Astrocyte (in vitro differentiated cells and primary cell): Measurements from ENCODE around the gene LY86. TPM values are rescaled to one million over a fixed set of nuclear protein-coding genes. Genes with fewer than 3 reads are reported as not detected.

ENCODE experiments used
- DNase-seq: peaks from one replicate; pipeline ENCODE4 v3.0.0-alpha.2; 2010; ENCODE audit warnings: low read depth
- FAIRE-seq: peaks from 2 replicates; lab custom pipeline; 2011; peaks lifted over from hg19 to GRCh38; lab: Jason Lieb, UNC
- H2AFZ ChIP-seq: 2 replicates; pipeline ENCODE4 v1.6.0; 2012; ENCODE audit warnings: low read depth, low read length, inconsistent platforms
- H3K27ac ChIP-seq: 2 replicates; pipeline ENCODE4 v1.5.1; 2011; ENCODE audit warnings: low read depth, low read length, inconsistent platforms
- H3K27me3 ChIP-seq: 2 replicates; pipeline ENCODE4 v1.6.0; 2011; ENCODE audit warnings: low read length, inconsistent platforms; ENCODE audit not compliant: insufficient read depth
- H3K36me3 ChIP-seq: 2 replicates; pipeline ENCODE4 v1.5.1; 2011; ENCODE audit warnings: low read length, inconsistent platforms; ENCODE audit not compliant: insufficient read depth
- H3K4me1 ChIP-seq: 2 replicates; pipeline ENCODE4 v1.5.1; 2011; ENCODE audit warnings: low read length, inconsistent platforms; ENCODE audit not compliant: insufficient read depth
- H3K4me2 ChIP-seq: 2 replicates; pipeline ENCODE4 v1.6.0; 2012; ENCODE audit warnings: low read length, inconsistent platforms
- H3K4me3 ChIP-seq: 2 replicates; pipeline ENCODE4 v1.5.1; 2011; ENCODE audit warnings: low read depth, mild to moderate bottlenecking, low read length, inconsistent platforms; ENCODE audit not compliant: insufficient read depth
- H3K79me2 ChIP-seq: 2 replicates; pipeline ENCODE4 v1.6.0; 2012; ENCODE audit warnings: mild to moderate bottlenecking, low read length, inconsistent platforms; ENCODE audit not compliant: insufficient read depth
- H3K9ac ChIP-seq: 2 replicates; pipeline ENCODE4 v1.6.0; 2012; ENCODE audit warnings: mild to moderate bottlenecking, low read length, inconsistent platforms
- H3K9me3 ChIP-seq: 2 replicates; pipeline ENCODE4 v1.5.1; 2012; ENCODE audit warnings: low read depth, mild to moderate bottlenecking, low read length, inconsistent platforms; ENCODE audit not compliant: insufficient read depth
- H4K20me1 ChIP-seq: 2 replicates; pipeline ENCODE4 v1.6.0; 2012; ENCODE audit warnings: low read length, inconsistent platforms; ENCODE audit not compliant: insufficient read depth
- H3K27ac Mint-ChIP-seq: one replicate; pipeline ENCODE4 v1.8.0; 2021; ENCODE audit warnings: mild to moderate bottlenecking, mixed read lengths; ENCODE audit not compliant: unreplicated experiment
- H3K27me3 Mint-ChIP-seq: one replicate; pipeline ENCODE4 v1.8.0; 2021; ENCODE audit warnings: low read depth, mixed read lengths; ENCODE audit not compliant: unreplicated experiment
- H3K36me3 Mint-ChIP-seq: one replicate; pipeline ENCODE4 v1.8.0; 2021; ENCODE audit warnings: low read depth, mixed read lengths; ENCODE audit not compliant: unreplicated experiment
- H3K4me1 Mint-ChIP-seq: one replicate; pipeline ENCODE4 v1.8.0; 2021; ENCODE audit warnings: low read depth, mixed read lengths; ENCODE audit not compliant: unreplicated experiment
- H3K4me3 Mint-ChIP-seq: one replicate; pipeline ENCODE4 v1.8.0; 2021; ENCODE audit warnings: mild to moderate bottlenecking, moderate library complexity, mixed read lengths; ENCODE audit not compliant: unreplicated experiment
- H3K9me3 Mint-ChIP-seq: one replicate; pipeline ENCODE4 v1.8.0; 2021; ENCODE audit warnings: mild to moderate bottlenecking, mixed read lengths; ENCODE audit not compliant: unreplicated experiment
- EZH2 ChIP-seq: IDR thresholded peaks from 2 replicates; pipeline ENCODE4 v1.6.1; 2012; ENCODE audit warnings: mild to moderate bottlenecking, low read length, inconsistent platforms; ENCODE audit not compliant: insufficient read depth
- total RNA-seq: library from RNA; stranded (reverse); gene quantifications from 2 replicates; pipeline ENCODE4 v1.2.1, GENCODE V29; 2021
- TF ChIP-seq, protein P1 (sequence below): IDR thresholded peaks from 2 replicates; pipeline ENCODE4 v1.5.1; 2011; ENCODE audit warnings: low read depth, mild to moderate bottlenecking, inconsistent platforms, low read length, moderate library complexity; ENCODE audit not compliant: insufficient read depth

LY86 gene
- total RNA-seq, 1 donor from 2014 or later, result not detected

DNA sequence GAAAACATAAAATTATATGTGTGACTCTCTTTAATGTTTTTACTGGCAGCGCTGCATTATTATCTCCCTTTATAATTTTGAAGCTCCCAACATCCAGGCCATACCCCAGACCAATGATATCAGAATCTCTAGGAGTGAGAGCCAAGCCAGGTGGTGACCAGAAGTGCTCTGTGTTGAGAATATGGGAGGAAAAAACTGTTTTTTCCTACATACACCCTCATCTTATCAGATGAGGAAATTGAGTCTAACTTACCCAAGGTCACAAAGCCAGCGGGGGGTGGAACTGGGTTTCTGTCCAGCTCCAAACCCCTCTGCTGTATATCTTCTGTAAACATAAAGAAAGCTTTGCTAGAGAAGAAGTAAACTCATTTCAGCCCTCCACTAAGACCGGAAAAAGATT, 42.5 kb downstream of the LY86 start:
- H2AFZ ChIP-seq, result no peak overlapping the region
- H3K27ac Mint-ChIP-seq, result no peak overlapping the region
- H3K27ac ChIP-seq, result no peak overlapping the region

DNA sequence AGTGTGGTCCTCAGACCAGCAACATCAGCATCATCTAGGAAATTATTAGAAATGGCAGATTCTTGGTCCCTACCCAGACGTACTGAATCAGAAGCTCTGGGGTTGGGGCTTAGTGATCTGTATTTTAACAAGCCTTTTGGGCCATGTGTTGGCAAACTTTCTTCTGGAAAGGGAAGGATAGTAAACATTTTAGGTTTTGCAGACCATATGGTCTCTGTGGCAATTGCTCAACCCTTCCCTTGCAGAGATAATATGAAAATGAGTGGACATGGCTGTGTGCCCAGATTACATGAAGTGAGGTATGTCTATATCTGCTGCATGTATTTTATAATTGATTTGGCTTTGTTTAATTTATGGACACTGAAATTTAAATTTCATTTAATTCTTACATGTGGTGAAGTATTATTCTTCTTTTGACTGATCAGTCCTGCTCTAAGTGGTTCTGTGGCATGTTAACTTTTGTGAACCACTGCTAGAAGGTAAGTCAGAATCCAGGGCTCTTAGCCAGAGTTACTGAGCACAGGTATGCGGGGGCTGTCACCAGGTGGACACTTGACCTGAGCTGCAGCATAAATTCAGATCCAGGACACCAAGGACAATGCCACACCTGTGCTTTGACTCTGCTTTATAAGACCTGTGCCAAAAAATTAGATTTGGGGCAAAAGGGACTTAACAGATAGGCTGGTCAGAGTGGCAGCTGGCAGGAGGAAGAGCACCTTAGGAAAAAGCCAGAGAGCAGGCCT, 43.2 kb downstream of the LY86 start:
- Histone ChIP-seq H2AFZ (no peak overlapping the region), H4K20me1 (no peaks in the 10 kb centered on the region), H3K9ac (no peak overlapping the region), H3K36me3 (no peaks in the 10 kb centered on the region), H3K27ac (no peak overlapping the region), H3K79me2 (no peaks in the 10 kb centered on the region), H3K9me3 (no peaks in the 10 kb centered on the region), H3K4me3 (no peak overlapping the region), H3K4me1 (no peaks in the 10 kb centered on the region), H3K27me3 (peaks cover 2% of the 10 kb centered on the region), H3K4me2 (no peak overlapping the region)
- FAIRE-seq (no peak), DNase-seq (no peak)
- no peak overlapping the region for H3K27ac Mint-ChIP-seq
- no peaks in the 10 kb centered on the region for H3K36me3 Mint-ChIP-seq
- TF ChIP-seq EZH2, result no peak
- TF ChIP-seq, protein P1, sequence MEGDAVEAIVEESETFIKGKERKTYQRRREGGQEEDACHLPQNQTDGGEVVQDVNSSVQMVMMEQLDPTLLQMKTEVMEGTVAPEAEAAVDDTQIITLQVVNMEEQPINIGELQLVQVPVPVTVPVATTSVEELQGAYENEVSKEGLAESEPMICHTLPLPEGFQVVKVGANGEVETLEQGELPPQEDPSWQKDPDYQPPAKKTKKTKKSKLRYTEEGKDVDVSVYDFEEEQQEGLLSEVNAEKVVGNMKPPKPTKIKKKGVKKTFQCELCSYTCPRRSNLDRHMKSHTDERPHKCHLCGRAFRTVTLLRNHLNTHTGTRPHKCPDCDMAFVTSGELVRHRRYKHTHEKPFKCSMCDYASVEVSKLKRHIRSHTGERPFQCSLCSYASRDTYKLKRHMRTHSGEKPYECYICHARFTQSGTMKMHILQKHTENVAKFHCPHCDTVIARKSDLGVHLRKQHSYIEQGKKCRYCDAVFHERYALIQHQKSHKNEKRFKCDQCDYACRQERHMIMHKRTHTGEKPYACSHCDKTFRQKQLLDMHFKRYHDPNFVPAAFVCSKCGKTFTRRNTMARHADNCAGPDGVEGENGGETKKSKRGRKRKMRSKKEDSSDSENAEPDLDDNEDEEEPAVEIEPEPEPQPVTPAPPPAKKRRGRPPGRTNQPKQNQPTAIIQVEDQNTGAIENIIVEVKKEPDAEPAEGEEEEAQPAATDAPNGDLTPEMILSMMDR, result no peak
- peaks cover 5% of the 10 kb centered on the region for H3K4me1 Mint-ChIP-seq
- no peaks in the 10 kb centered on the region for H3K9me3 Mint-ChIP-seq
- peaks cover 22% of the 10 kb centered on the region for H3K27me3 Mint-ChIP-seq
- H3K4me3 Mint-ChIP-seq, result no peak overlapping the region

More for the DNA sequence above, 42.5 kb downstream of the LY86 start:
- Mint-ChIP-seq H3K4me1 (peaks cover 5% of the 10 kb centered on the region), H3K9me3 (no peaks in the 10 kb centered on the region), H3K36me3 (no peaks in the 10 kb centered on the region), H3K4me3 (no peak overlapping the region), H3K27me3 (peaks cover 22% of the 10 kb centered on the region)
- Histone ChIP-seq H3K79me2 (no peaks in the 10 kb centered on the region), H3K36me3 (no peaks in the 10 kb centered on the region), H3K4me1 (no peaks in the 10 kb centered on the region), H3K9ac (no peak overlapping the region), H3K9me3 (no peaks in the 10 kb centered on the region), H3K27me3 (peaks cover 2% of the 10 kb centered on the region), H3K4me2 (no peak overlapping the region), H3K4me3 (no peak overlapping the region), H4K20me1 (no peaks in the 10 kb centered on the region)
- TF ChIP-seq EZH2, result no peak
- TF ChIP-seq, protein P1, result no peak
- DNase-seq, result no peak
- FAIRE-seq, result no peak
